Measurements from ENCODE around the gene GLDC. TPM values are rescaled to one million over a fixed set of nuclear protein-coding genes. Genes with fewer than 3 reads are reported as not detected.

Gene GLDC
- total and polyA plus RNA-seq, 10 of the 15 experiments (the other 5 are each of a cell fraction or from before 2014, with no cell fraction given), result 33.1 to 165 (median 114) TPM

DNA sequence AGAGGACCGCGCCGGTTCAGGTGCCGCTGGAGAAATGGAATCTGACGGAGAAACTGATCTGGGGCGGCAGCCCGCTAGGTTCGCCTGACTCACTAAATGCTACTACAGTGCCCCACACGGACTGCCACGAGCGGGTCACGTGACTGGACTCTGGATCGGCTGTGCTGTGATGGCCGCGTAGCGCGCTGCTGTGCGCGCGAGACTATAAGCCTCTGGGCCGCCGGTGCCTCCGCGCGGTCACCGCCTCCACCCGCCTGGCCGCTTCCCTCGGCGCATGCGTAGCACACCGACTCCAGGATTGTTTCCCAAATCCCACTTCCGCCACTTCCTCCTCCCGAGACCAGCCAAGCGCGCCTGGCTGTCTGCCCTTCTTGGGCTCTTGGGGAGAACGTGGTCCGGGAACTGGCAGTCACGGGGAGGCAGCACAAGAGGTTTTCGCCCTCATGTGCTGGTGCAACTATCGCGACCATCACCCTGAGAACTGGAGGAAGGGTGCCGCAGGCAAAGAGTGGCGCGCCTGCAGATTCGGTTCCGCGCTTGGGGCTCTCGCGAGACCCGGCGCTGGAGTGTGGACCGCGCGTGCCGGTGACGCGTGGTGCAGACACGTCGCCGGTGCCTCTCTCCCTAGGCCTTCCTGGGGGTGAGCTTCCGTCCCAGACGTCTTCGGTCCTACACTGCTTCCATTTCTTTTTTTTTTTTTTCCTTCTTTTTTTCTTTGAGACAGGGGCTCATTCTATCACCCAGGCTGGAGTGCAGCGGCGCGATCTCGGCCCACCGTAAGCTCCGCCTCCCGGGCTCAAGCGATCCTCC lies 35.8 kb upstream of the GLDC start (continued):
- TF ChIP-seq, protein P1, sequence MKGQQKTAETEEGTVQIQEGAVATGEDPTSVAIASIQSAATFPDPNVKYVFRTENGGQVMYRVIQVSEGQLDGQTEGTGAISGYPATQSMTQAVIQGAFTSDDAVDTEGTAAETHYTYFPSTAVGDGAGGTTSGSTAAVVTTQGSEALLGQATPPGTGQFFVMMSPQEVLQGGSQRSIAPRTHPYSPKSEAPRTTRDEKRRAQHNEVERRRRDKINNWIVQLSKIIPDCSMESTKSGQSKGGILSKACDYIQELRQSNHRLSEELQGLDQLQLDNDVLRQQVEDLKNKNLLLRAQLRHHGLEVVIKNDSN (IDR thresholded peaks at IDR 0.05; ENCODE audit: borderline replicate concordance, extremely low read length, insufficient read depth, low read depth, low read length), result peak; percentile 96
- TF ChIP-seq, protein P2, sequence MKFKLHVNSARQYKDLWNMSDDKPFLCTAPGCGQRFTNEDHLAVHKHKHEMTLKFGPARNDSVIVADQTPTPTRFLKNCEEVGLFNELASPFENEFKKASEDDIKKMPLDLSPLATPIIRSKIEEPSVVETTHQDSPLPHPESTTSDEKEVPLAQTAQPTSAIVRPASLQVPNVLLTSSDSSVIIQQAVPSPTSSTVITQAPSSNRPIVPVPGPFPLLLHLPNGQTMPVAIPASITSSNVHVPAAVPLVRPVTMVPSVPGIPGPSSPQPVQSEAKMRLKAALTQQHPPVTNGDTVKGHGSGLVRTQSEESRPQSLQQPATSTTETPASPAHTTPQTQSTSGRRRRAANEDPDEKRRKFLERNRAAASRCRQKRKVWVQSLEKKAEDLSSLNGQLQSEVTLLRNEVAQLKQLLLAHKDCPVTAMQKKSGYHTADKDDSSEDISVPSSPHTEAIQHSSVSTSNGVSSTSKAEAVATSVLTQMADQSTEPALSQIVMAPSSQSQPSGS (IDR thresholded peaks at IDR 0.05; ENCODE audit: low read length), result no peak
- TF ChIP-seq, protein P3, sequence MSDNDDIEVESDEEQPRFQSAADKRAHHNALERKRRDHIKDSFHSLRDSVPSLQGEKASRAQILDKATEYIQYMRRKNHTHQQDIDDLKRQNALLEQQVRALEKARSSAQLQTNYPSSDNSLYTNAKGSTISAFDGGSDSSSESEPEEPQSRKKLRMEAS (IDR thresholded peaks at IDR 0.05; ENCODE audit: low read depth, low read length), result peak; percentile 75; the same call in 1 of the 2 replicates
- TF ChIP-seq RAD51 (IDR thresholded peaks at IDR 0.05) (peak; percentile 99), EGR1 (IDR thresholded peaks at IDR 0.05; ENCODE audit: borderline replicate concordance in 1 of 2, low read depth in 2 of 2, low read length in 2 of 2) (0 out of 3 replicates have a peak, but pooled peaks of 1 of the 2 experiments have one; percentile 22), TBL1XR1 (IDR thresholded peaks at IDR 0.05; ENCODE audit: low read depth, low read length) (no peak; the same call in 1 of the 2 replicates), TCF7 (IDR thresholded peaks at IDR 0.05; ENCODE audit: borderline replicate concordance) (no peak), NFYA (IDR thresholded peaks at IDR 0.05; ENCODE audit: borderline replicate concordance, low read depth, low read length) (no peak), MLLT1 (IDR thresholded peaks at IDR 0.05) (peak; percentile 67), ZBTB33 (IDR thresholded peaks at IDR 0.05) (no peak), SMC3 (IDR thresholded peaks at IDR 0.05; ENCODE audit: borderline replicate concordance, low read length) (no peak), ZNF384 (IDR thresholded peaks at IDR 0.05; ENCODE audit: borderline replicate concordance, low read depth, low read length) (peak; percentile 42; the same call in 1 of the 2 replicates), SMAD1 (IDR thresholded peaks at IDR 0.05; ENCODE audit: low read depth, partially characterized antibody) (peak; percentile 43), CBX5 (IDR thresholded peaks at IDR 0.05; ENCODE audit: low read depth) (no peak), BHLHE40 (IDR thresholded peaks at IDR 0.05; ENCODE audit: borderline replicate concordance in 1 of 2, low read depth in 2 of 2, low read length in 1 of 2) (peak; percentile 95 to 99), NBN (IDR thresholded peaks at IDR 0.05) (peak; percentile 97), RBBP5 (conservative IDR thresholded peaks at IDR 0.05) (no peak)
- TF ChIP-seq, protein P4, sequence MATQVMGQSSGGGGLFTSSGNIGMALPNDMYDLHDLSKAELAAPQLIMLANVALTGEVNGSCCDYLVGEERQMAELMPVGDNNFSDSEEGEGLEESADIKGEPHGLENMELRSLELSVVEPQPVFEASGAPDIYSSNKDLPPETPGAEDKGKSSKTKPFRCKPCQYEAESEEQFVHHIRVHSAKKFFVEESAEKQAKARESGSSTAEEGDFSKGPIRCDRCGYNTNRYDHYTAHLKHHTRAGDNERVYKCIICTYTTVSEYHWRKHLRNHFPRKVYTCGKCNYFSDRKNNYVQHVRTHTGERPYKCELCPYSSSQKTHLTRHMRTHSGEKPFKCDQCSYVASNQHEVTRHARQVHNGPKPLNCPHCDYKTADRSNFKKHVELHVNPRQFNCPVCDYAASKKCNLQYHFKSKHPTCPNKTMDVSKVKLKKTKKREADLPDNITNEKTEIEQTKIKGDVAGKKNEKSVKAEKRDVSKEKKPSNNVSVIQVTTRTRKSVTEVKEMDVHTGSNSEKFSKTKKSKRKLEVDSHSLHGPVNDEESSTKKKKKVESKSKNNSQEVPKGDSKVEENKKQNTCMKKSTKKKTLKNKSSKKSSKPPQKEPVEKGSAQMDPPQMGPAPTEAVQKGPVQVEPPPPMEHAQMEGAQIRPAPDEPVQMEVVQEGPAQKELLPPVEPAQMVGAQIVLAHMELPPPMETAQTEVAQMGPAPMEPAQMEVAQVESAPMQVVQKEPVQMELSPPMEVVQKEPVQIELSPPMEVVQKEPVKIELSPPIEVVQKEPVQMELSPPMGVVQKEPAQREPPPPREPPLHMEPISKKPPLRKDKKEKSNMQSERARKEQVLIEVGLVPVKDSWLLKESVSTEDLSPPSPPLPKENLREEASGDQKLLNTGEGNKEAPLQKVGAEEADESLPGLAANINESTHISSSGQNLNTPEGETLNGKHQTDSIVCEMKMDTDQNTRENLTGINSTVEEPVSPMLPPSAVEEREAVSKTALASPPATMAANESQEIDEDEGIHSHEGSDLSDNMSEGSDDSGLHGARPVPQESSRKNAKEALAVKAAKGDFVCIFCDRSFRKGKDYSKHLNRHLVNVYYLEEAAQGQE (IDR thresholded peaks at IDR 0.05; ENCODE audit: low read depth, low read length), result 0 out of 2 replicates have a peak, but pooled peaks have one; percentile 24

Measured in GM12878 (cell line).